HG03342 (cell line): ENCODE results near the gene CCDC88A.
"Not testable (repeated sequence)": the region's sequence is repeated elsewhere in the genome, so short reads cannot be mapped to it uniquely, and the experiment has no call there.

Source experiments
- ATAC-seq: cut with Tn5 transposase; IDR thresholded peaks from one replicate; pipeline ENCODE4 v1.9.1; 2021; ENCODE audit warnings: mild to moderate bottlenecking, moderate library complexity; ENCODE audit not compliant: unreplicated experiment

The CCDC88A gene

DNA sequence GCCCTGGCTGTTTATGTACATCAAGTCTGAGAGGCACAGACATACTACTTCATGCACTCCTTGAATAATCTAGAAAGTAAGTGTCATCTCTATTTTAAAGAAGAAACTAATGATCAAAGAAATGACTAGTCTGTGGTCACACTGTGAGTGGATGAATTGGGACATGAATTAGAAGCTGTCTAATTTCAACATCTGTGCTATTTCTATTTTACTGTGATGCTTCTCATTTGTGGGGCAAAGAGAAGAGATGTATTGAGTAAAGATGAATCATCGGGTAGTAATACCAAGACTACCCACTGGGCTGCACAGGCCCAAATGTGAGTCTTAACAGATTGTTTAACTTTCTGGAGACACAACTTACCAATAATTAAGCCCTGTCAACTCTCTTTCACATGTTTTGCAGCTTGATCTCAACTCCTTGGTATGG is 108.2 kb downstream of the CCDC88A start:
- peak; percentile 89 for ATAC-seq

DNA sequence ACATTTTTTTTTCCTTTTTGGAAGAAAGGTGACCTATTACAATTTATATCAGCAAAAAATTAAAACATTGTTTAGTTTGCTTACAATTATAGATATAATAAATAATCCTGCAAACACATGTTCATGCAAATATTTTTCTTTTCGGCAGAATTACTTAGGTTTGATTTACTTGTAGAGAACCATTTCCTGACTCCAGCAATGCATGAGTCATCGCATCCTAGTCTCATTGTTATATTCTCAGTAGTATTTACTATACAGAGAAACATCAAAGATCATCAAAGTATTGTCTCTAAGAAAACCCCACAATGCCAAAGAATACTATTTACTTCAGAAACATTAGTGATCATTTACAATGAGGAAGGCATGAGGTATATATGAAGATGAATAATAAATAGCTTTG is 110.2 kb downstream of the CCDC88A start:
- ATAC-seq: no peak

DNA sequence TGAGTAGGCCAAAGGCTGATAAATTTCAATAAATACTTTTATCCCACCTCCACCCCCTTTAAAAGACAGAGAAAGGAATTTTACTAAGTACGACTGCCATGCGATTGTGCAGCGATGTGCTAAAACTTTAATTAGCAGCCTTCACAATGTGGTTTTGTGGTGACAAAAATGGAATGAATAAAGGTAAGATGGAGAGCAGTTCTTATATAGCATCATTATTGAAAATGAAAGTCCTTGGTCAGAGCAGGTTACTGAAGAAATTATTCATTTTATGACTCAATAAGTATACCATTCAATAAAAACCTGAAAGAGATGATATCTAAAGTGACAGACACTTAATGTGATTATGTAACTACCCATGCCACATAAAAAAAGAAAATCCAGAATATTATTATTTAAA is 117.4 kb downstream of the CCDC88A start:
- ATAC-seq: peak; percentile 75

DNA sequence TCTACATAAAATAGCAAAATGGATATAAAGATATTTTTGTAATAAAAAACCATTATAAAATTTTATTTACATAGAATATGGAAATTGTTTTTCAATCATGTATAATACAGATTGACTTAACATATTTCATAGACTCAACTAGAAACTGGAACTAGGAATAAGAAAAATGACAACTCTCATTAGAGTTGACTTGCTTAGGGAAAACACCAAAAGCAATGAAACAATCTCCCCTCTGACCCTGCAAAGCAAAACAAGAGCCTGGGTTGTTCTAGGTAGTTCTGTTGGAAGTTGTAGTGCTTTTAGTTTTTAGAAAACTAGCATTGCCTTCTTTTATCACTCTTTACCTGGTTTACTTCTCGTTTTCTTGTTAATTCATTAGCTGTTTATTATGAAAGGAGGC is 118.4 kb downstream of the CCDC88A start:
- ATAC-seq: no peak

DNA sequence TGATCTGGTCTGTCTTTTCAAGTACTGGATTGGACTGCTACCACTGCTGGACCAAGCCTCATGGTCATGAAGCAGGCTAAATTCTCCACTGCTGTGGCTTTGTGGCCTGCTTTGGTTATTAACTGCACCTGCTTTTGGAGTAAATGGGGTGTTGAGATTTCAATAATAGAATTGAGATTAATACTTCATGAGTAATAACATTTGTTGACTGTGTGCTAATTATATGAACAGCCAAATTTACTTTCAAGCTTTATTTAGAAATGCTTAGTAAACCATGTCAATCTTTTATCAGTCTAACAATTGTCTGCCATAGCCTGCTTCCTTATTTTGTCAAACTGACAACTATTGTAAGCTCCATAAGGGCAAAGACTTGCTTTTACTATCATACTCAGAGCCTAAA is 123.3 kb downstream of the CCDC88A start:
- ATAC-seq: no peak

DNA sequence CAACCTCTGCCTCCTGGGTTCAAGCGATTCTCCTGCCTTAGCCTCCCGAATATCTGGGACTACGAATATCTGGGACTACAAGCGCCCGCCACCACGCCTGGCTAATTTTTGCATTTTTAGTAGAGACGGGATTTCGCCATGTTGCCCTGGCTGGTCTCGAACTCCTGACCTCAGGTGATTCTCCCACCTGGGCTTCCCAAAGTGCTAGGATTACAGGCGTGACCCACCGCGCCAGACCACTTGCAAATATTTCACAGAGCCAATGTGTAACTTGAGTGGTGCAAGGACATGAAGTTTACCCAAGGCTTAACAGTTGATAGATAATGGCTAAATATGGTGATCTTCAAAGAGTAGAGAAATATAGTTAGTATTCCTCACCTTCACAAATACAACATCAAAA is 136.6 kb downstream of the CCDC88A start:
- no peak for ATAC-seq

DNA sequence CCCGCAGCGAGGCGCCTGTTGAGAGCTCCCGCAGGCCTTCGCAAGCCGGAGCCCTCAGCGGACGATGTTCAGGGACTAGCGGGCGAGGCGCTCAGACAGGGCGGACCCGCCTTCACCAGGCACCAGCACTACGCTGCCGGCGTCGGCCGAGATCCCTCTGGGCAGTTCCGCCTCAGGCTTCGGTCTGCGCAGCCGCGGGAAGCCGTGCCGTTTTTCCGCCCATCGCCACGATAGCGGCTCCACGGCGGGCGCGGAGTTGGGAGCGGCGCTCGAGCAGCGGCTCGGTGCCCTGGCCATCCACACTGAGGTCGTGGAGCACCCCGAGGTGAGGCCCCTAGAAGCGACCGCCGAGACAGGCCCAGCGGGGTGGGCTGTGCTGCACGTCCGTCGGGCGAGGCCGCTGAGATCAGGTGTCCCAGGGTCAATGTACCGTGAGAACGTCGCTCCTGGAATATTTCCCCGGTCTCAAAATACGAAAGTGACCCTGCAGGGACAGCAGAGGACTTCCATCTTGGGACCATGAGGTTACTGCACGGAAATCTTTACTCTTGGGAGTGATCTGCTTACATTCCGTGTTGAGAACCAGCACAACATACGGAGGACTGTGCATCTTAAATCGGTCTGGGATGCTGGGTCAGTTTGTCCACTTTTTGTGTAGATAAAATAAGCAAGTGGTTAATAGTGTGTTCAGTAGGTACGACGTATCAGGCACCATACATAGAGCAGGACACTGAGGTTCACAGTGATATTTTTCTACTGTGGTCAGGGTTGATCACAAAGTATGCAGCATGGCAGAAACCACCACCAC is 137.3 kb downstream of the CCDC88A start:
- ATAC-seq: peak; percentile 98

DNA sequence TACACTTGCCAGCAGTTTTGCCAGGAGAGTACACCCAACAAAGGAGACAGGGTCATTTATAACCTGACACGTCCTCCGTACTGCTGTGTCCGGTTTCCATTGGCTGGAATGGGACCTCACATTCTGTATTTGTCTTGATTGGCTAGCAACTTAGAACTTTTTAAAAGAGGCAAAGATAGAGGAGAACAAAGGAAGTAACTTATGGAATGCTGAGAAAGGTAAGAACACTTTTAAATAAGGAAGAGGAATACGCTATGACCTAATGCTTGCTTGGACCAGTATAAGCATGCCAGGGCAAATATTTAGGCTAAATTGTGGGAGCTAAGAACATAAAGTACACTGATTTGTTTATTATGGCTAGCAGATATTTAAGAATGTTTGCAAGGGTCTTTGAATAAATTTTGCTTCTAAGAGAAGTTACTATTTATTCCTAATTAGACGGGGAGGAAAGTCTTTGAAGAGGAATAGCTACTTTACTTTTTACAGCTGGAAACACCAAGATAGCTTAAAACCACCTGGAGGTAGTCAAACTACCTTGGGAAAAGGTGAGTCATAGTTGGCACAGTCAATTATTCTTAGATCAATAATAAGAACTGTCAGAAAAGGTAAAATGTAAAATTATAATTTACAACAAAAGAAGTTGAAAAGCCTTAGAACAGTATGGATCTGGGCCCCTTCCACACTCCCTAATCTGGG is 138.7 kb downstream of the CCDC88A start:
- ATAC-seq: not testable (repeated sequence)

DNA sequence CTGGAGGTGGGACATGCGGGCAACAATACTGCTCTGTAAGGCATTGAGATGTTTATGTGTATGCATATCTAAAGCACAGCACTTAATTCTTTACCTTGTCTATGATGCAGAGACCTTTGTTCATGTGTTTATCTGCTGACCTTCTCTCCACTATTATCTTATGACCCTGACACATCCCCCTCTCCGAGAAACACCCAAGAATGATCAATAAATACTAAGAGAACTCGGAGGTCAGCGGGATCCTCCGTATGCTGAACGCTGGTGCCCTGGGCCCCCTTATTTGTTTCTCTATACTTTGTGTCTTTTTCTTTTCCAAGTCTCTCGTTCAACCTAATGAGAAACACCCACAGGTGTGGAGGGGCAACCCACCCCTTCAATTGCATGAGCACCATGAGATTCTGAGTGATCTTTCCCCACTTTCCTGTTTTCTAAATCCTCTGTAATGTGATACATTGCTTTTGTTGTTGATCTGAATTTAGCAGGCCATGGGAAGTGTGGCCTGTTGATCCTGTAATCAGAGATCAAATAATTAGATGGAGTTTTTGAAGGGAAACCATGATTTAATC is 139.7 kb downstream of the CCDC88A start:
- not testable (repeated sequence) for ATAC-seq

DNA sequence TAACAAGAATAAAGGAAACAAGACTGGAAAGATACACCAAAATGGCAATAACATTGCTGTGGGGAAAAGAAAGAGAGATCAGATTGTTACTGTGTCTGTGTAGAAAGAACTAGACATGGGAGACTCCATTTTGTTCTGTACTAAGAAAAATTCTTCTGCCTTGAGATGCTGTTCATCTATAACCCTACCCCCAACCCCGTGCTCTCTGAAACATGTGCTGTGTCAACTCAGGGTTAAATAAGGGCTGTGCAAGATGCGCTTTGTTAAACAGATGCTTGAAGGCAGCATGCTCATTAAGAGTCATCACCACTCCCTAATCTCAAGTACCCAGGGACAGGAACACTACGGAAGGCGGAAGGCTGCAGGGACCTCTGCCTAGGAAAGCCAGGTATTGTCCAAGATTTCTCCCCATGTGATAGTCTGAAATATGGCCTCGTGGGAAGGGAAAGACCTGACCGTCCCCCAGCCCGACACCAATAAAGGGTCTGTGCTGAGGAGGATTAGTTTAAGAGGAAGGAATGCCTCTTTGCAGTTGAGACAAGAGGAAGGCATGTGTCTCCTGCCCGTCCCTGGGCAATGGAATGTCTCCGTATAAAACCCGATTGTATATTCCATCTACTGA is 140.3 kb downstream of the CCDC88A start:
- ATAC-seq: not testable (repeated sequence)

DNA sequence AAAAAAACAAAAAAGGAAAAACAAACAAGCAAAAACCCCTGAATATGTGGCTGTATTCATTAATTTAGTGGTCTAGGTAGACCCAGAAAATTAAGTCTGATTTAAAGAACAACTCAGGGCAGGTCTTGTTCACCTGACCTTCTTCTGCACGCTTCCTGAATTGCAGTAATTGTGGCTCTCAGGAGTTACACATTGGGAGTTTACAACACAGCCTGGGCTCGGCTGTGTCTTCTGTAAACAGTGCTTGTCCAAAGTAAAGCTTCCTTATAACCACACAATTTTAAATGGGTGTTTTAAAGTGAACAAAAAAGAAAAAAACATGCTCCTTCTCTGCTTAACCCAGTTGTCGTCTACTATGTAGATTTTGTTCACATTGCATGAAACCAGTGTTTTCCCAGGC is 142.3 kb downstream of the CCDC88A start:
- ATAC-seq: no peak

DNA sequence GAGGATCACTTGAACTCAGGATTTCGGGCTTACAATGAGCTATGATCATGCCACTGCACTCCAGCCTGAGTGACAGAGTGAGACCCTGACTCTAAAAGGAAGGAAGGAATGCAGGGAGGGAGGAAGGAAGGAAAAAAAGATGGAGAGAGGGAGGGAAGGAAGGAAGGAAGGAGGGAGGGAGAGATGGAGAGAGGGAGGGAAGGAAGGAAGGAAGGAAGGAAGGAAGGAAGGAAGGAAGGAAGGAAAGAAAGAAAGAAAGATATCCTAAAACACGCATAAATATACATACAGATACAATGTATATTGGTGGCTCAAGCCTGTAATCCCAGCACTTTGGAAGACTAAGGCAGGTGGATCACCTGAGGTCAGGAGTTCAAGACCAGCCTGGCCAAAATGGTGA is 145.3 kb downstream of the CCDC88A start:
- ATAC-seq: not testable (repeated sequence)

DNA sequence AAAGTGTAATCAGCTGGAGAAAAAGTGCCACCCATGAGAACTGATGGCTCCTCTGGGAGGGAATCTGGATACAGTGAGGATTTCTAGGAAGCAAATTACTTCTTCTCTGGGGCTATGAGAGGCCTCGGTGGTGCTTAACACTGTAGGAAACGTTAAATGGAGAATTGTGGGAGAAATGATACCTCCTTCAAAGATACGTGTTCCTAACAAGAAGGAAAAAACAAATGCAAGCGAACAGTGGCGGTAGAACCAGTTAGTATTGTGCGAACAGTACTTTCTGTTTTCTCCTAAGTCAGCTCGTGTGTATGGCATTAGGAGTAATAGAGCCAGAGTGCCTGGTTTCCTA is 150.0 kb downstream of the CCDC88A start:
- no peak for ATAC-seq

DNA sequence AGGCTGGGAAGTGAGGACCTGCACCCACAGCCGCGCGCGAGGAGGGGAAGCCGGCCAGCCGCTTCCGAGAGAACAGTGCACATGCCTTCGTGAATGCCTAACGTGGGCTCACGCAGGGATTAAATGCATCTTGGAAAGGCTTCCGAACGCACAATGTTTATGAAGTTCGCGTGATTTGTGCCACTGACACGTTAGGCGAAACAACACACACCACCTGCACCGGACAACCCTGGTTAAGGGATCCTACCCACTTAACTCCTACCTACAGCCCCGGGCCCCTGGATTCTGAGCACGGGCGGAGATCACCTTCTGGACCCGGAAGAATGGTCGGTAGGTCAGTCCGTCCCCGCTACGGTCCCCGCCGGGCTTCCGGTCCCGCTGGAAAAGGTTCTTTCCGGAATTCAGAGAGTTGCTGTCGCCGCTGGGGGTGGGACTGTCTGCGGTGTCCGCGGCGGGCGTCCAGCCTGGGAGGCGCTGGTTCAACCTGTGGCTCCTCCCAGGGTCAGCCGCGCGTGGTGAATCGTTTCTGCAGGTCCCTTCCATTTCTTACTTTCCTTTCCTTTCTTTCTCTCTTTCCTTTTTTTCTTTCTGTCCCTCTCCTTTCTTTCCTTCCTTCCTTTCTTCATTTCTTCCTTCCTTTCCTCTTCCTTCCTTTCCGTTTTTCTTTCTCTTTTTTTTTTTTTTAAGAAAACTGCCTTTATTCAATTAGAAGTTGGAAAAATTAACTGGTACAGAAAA is 150.6 kb downstream of the CCDC88A start, which contains the start of gene MTIF2:
TSS of gene MTIF2 (minus strand) at position 325 of the 738 bp plus-strand sequence. CDS start 5,373 bp downstream, outside the sequence.
- peak; percentile 97 for ATAC-seq

DNA sequence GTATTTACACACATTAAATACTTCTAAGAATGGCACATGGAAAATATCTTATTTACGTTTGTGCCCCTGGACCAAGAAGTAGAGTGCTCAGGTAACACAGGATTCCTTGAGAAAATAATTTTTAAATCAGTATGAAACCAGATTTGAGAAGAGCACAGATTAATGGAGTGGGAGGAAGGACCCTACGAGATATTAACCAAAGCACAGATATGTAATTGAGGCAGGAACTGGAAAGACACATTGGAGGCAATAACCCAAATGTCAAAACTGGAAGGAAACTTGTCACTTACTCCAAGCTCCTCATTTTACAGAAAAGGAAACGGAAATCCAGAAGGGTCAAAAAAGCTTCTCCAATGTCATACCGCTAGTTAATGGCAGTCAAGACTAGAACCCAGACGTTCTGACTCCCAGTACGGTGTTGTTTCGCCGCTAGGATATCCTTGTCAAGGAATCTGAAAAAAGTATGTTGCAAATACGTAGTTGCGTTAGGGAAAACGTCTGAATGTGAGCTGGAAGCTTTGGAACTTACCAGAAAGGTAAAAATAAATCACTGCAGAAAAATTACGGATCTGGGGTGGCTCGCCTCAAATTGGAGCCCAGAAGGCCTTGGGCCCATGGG is 151.3 kb downstream of the CCDC88A start:
- no peak for ATAC-seq

DNA sequence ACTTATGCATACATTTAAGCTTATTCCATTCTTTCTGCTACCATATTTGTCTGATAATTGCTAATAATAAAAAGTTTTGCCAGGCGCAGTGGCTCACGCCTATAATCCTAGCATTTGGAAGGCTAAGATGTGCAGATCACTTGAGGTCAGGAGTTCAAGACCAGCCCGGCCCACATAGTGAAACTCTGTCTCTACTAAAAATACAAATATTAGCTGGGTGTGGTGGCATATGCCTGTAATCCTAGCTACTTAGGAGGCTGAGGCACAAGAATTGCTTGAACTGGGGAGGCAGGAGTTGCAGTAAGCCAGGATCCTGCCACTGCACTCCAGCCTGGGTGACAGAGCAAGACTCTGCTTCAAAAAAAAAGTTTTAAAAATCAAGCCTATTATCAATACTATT is 160.1 kb downstream of the CCDC88A start:
- not testable (repeated sequence) for ATAC-seq

DNA sequence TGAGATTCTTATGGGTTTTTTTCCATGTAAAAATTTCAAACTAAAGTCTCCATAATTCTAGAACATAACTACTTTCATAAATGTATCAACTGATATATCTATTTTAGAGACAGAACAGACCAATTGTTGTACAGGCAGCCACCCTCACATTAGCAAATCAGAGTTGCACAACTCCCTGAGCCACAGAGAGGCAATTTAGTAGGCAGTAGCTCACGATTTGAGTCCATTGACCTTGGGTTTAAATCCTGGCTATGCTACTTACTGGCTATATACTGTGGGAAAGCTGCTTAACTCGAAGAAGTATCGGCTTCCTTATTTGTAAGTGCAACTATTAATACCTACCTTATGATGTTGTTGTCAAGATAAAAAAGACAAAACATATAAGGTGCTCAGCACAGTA is 166.8 kb downstream of the CCDC88A start:
- ATAC-seq: no peak

DNA sequence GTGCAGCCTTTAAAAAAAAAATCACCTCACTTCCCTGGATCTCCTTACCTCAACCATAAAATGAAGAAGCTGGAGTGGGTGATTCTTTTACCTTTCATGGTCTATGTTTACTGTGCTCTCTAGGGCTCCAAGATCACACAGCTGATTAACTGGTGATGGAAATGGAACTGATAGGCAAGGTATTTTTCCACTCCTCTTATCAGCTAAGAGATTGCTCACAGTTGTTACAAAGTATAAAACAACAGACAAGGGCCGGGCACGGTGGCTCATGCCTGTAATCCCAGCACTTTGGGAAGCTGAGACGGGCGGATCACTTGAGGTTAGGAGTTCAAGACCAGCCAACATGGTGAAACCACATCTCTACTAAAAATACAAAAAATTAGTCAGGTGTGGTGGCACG is 172.6 kb downstream of the CCDC88A start:
- ATAC-seq: no peak

DNA sequence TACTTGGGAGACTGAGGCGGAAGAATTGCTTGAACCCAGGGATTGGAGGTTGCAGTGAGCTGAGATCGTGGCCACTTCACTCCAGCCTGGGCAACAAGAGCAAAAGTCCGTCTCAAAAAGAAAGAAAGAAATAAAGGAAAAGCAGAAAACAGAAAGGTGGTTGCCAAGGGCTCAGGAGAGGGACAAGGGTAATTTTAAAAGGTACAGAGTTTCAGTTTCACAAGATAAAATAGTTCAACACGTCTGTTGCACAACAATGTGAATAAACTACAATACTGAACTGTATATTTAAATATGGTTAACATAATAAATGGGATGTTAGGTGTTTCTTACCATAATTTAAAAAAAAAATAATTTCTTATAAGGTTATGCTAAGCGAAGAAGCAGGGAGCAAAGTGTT is 174.2 kb downstream of the CCDC88A start:
- ATAC-seq: no peak

DNA sequence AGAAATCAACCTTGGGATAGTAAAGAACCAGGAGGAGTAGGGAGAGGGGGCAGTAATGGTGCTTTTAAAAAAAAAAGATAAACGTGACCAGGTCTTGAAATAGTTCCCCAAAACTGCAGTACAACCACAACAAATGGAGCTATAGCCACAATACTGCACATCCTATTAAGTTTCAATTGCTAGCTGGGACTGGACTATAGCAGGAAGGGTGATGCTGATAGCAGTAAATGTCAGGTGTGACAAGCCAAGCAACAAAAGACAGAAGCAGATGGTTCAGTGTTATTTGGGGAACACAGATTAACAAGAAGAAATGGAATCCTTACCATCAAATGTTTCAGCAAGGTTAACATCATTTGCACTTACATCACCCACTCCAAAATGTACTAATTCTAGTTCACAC is 177.0 kb downstream of the CCDC88A start:
- no peak for ATAC-seq
